NCI-H2171 (cell line): ENCODE results near the gene SAMD4B.
A peak's percentile ranks its signal among the peaks of the same experiment; 100 is the strongest.

ENCODE experiments used
- DNase-seq: peaks from one replicate; lab custom pipeline; 2025; lab: John Stamatoyannopoulos, UW

SAMD4B gene

GRCh38 chr19:39390751-39391437, 48.7 kb downstream of the SAMD4B start, which contains the start of the genes MED29 and PAF1:
Gene MED29, plus strand, starts transcription at chr19:39391378. Its CDS starts 45 bp downstream, at chr19:39391423.
Gene PAF1, minus strand, starts transcription at chr19:39391106. Its CDS starts 242 bp downstream, at chr19:39390864.
- DNase-seq: peak; percentile 100

- DNase-seq: peak; percentile 51
These were observed 55.4 kb downstream of the SAMD4B start for GRCh38 chr19:39397360-39398296.

- DNase-seq: no peak
These were observed 56.2 kb downstream of the SAMD4B start for GRCh38 chr19:39398297-39398864.

DNA sequence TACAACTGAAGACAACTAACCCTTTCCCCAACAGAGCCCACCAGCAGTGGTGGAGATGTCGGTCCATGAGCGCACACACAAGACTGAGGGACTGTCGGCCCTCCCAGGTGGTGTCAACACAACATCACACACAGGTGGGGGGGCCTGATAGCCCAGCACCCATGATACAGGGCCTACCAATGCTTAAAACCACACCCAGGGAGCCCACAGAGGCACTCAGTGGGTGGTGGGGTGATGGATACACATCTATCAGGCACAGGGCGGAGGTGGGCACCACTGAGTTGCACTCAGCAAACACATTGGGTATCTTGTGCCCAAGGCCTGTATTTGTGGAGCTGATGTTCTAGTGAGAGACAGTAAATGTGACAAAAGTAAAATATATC, 57.4 kb downstream of the SAMD4B start:
- no peak for DNase-seq

GRCh38 chr19:39400061-39400460, 57.8 kb downstream of the SAMD4B start:
- DNase-seq: no peak

DNA sequence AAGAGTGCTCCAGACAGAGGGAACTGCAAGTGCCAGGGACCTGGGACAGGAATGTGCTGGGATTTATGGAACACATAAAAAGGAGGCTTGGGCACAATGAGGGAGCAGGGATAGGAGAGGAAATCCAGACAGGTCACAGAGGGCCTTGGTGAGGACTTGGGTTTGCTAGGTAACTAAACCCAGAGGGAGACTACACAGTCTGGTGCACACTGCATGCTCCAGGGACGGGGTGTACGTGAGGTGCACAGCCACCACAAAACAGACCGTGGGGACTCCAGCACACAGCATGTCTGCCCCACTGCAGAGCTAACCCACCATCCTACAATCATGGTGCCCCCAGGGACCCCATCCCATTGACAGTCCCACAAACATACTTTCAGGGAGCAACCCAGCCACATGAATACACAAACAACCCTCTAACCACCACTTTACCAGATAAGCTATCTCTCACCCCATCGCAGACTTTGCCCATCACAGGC, 58.9 kb downstream of the SAMD4B start:
- no peak for DNase-seq

GRCh38 chr19:39401549-39402345, 59.5 kb downstream of the SAMD4B start:
- DNase-seq: no peak

DNA sequence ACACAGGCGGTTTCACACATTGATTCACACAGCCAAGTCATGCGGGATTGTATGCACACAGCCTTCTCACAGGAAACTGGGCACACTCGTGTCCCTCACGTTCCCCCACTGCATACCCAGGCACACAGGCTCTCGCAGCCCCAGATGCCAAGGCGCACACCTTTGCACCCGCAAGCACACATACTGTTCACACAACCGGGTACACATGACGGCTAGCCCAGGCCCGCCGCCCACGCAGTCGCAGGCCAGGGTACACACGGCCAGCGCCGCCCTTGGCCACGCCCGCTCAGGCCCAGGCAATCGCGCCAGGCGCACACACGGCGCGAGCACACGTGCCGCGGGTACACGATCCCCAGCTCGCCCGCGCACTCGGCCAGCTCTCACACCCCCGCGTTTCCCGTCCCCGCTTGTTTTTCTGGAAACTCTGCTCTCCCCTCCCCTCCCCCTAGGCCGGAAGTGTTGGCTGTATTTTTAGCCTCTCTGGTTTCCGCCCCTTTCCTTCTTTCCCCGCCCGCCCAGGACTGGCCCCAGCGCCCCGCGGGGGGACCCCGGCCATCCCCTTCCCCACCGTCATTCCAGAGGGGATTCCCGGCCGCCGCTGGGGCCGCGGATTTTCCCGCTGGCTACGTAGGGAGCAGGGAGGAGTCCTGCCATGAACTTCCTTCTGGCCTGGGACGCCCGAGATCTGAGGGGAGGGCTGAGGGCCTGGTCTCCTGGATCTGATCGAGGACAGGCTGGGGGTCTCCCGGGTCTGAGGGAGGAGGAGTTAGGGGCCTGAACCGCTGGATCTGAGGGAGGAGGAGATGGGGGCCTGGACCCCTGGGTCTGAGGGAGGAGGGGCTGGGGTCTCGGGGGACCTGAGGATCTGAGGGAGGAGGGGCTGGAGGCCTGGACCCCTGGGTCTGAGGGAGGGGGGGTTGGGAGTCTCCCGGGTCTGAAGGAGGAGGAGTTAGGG, 60.4 kb downstream of the SAMD4B start:
- peak; percentile 49 for DNase-seq

- DNase-seq: peak; percentile 85
These were observed 61.4 kb downstream of the SAMD4B start for GRCh38 chr19:39403331-39404312.

GRCh38 chr19:39405261-39405957, 63.2 kb downstream of the SAMD4B start:
- DNase-seq: no peak

GRCh38 chr19:39405958-39406655, 63.9 kb downstream of the SAMD4B start:
- no peak for DNase-seq

GRCh38 chr19:39406656-39407409, 64.6 kb downstream of the SAMD4B start, which contains the start of gene ZFP36:
Gene ZFP36, plus strand, starts transcription at chr19:39406847. Its CDS starts 58 bp downstream, at chr19:39406905.
- DNase-seq: peak; percentile 53

DNA sequence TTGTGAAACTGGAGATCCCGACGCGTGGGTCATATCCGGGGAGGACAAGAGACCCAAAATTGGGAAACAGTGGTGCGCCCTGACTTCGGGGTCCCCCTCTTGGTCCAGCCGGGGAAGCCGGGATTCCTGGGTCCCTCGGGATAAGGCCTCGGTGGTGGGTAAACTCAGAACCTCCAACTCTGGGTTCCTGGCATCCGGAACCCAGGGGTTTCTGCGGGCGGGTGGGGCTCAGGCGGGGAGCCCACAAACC, 65.1 kb downstream of the SAMD4B start:
- DNase-seq: no peak

- DNase-seq: no peak
These were observed 65.6 kb downstream of the SAMD4B start for GRCh38 chr19:39407660-39408391.

DNA sequence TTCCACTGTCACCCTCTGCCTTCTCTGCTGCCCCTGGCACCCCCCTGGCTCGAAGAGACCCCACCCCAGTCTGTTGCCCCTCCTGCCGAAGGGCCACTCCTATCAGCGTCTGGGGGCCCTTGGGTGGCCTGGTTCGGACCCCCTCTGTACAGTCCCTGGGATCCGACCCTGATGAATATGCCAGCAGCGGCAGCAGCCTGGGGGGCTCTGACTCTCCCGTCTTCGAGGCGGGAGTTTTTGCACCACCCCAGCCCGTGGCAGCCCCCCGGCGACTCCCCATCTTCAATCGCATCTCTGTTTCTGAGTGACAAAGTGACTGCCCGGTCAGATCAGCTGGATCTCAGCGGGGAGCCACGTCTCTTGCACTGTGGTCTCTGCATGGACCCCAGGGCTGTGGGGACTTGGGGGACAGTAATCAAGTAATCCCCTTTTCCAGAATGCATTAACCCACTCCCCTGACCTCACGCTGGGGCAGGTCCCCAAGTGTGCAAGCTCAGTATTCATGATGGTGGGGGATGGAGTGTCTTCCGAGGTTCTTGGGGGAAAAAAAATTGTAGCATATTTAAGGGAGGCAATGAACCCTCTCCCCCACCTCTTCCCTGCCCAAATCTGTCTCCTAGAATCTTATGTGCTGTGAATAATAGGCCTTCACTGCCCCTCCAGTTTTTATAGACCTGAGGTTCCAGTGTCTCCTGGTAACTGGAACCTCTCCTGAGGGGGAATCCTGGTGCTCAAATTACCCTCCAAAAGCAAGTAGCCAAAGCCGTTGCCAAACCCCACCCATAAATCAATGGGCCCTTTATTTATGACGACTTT, 66.4 kb downstream of the SAMD4B start:
- peak; percentile 24 for DNase-seq
